CD4-positive, alpha-beta T cell (primary cell): ENCODE measurements around the gene FAM241A. TPM values are rescaled to one million over a fixed set of nuclear protein-coding genes. Genes with fewer than 3 reads are reported as not detected.

Experiments used
- ATAC-seq: fragments of 200-7000 bp; cut with Tn5 transposase; one replicate; pipeline ENCODE4 v1.10.0; 2022; ENCODE audit warnings: mild to moderate bottlenecking; ENCODE audit not compliant: poor library complexity
- CTCF ChIA-PET: fragments of 350-600 bp; sonication (Branson Sonifier 250); formaldehyde crosslinking; loops from one replicate; lab custom pipeline; 2021; ENCODE audit warnings: antibody characterized with exemption, inconsistent platforms; lab: Charles Lee
- POLR2A ChIA-PET: fragments of 350-600 bp; sonication (Branson Sonifier 250); formaldehyde crosslinking; loops from one replicate; lab custom pipeline; 2021; ENCODE audit warnings: antibody characterized with exemption, inconsistent platforms; lab: Charles Lee
- DNase-seq, 14 experiments: peaks; one replicate each; pipeline ENCODE4 v3.0.0-alpha.2; 2013 to 2020; ENCODE audit warnings: mixed read lengths in 2 of 14
- H3K27ac ChIP-seq, 2 donors: one replicate each; pipeline versions ENCODE4 v1.5.1 to v1.7.0; 2013; ENCODE audit warnings: low read length in 2 of 2, low read depth in 1 of 2, mild to moderate bottlenecking in 1 of 2
- H3K27me3 ChIP-seq, 2 experiments: 1 replicate in 1 of 2; 2 replicates in 1 of 2; pipeline versions ENCODE4 v1.6.1 to v1.7.0; 2013; ENCODE audit warnings: low read length in 2 of 2, control low read depth in 1 of 2, mild to moderate bottlenecking in 1 of 2, moderate library complexity in 1 of 2; ENCODE audit not compliant: insufficient read depth in 2 of 2, control insufficient read depth in 1 of 2
- H3K36me3 ChIP-seq: one replicate; pipeline ENCODE4 v1.6.1; 2013; ENCODE audit warnings: low read length, control low read depth; ENCODE audit not compliant: insufficient read depth
- H3K4me1 ChIP-seq: one replicate; pipeline ENCODE4 v1.6.1; 2013; ENCODE audit warnings: low read length, control low read depth; ENCODE audit not compliant: insufficient read depth
- H3K4me3 ChIP-seq: one replicate; pipeline ENCODE4 v1.5.1; 2013; ENCODE audit warnings: mild to moderate bottlenecking, low read length, moderate library complexity
- H3K9me3 ChIP-seq, 2 experiments: 1 replicate in 1 of 2; 2 replicates in 1 of 2; pipeline versions ENCODE4 v1.6.1 to v1.7.0; 2013; ENCODE audit warnings: low read length in 2 of 2, mild to moderate bottlenecking in 2 of 2, control low read depth in 1 of 2, moderate library complexity in 1 of 2; ENCODE audit not compliant: control insufficient read depth in 1 of 2, insufficient read depth in 1 of 2
- H3K27ac Mint-ChIP-seq: one replicate; pipeline ENCODE4 v1.8.0; 2020; ENCODE audit warnings: mixed read lengths
- H3K27me3 Mint-ChIP-seq: one replicate; pipeline ENCODE4 v1.8.0; 2021; ENCODE audit warnings: mixed read lengths
- H3K36me3 Mint-ChIP-seq: one replicate; pipeline ENCODE4 v1.8.0; 2021; ENCODE audit warnings: low read depth, mixed read lengths
- H3K4me1 Mint-ChIP-seq: one replicate; pipeline ENCODE4 v1.8.0; 2021; ENCODE audit warnings: low read depth, mixed read lengths
- H3K4me3 Mint-ChIP-seq: one replicate; pipeline ENCODE4 v1.8.0; 2020; ENCODE audit warnings: mild to moderate bottlenecking, mixed read lengths
- H3K9me3 Mint-ChIP-seq: one replicate; pipeline ENCODE4 v1.8.0; 2020; ENCODE audit warnings: mixed read lengths
- intact Hi-C, 2 experiments: fragments of 100-400 bp; cut with DNase I in 1 of 2; cut with micrococcal nuclease in 1 of 2; formaldehyde crosslinking; loops; one replicate each; pipeline versions ENCODE4 v1.15.1 to v1.9.0; 2023 to 2025; cut with DNase I, micrococcal nuclease
- polyA plus RNA-seq, 2 donors: library from polyadenylated mRNA; unstranded; fragments of 120-200 nt; gene quantifications; one replicate each; pipeline ENCODE4 v1.2.1, GENCODE V29; 2013
- total RNA-seq, 174 experiments: library from RNA in 2 of 174; stranded (reverse) in 2 of 174; gene quantifications; one replicate each; pipeline ENCODE4 v1.2.3 and lab custom pipeline; 2021 to 2026
- TF ChIP-seq, protein P1 (sequence below): fragments of 200-600 bp; IDR thresholded peaks from one replicate; pipeline ENCODE4 v1.8.0; 2022; ENCODE audit warnings: antibody characterized with exemption, mild to moderate bottlenecking

The FAM241A gene
- total RNA-seq (1 to 10 TPM in 1 of 2 experiments, under 1 TPM in 1; 0.74 to 1.1 TPM), total RNA-seq (lab: John Stamatoyannopoulos, UW) (7.3 to 157 (median 24.6) reads per million in 172 experiments)
- polyA plus RNA-seq (2013, experiment 1 of 2) = 5.0 TPM
- 3.2 TPM for polyA plus RNA-seq (2013, experiment 2 of 2)

DNA sequence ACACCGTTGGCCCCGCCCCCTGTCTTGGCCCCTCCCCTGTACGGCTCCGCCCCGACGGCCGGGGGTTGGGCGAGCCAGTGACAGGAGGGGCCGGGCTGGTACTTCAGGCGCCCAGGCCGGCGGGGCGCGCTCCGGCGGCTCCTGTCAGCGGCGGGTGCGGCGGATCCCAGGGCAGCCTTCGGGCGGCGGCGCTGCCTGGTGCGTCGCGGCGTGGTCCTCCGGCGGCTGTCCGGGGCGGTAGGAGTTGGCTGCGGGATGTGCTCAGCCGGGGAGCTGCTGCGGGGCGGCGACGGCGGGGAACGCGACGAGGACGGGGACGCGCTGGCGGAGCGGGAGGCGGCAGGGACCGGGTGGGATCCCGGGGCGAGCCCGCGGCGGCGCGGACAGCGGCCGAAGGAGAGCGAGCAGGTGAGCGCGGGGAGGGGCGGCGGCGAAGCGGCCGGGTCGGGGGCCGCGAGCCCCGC lies at the start of gene FAM241A:
Gene FAM241A, plus strand, starts transcription at position 129 of the 464 bp plus-strand sequence. Its CDS starts 127 bp downstream, at position 256.
- peak within 1 kb of the TSS; percentile 93 for H3K4me3 Mint-ChIP-seq
- peaks cover 35% of the 10 kb centered on the region for H3K4me1 Mint-ChIP-seq
- Histone ChIP-seq H3K36me3 (no peaks in the 10 kb centered on the region), H3K9me3 (no peaks in the 10 kb centered on the region), H3K4me1 (peaks cover 6% of the 10 kb centered on the region), H3K4me3 (peak within 1 kb of the TSS; percentile 70), H3K27ac (peak within 1 kb of the TSS; percentile 27 to 73), H3K27me3 (no peaks in the 10 kb centered on the region)
- TF ChIP-seq, protein P1, sequence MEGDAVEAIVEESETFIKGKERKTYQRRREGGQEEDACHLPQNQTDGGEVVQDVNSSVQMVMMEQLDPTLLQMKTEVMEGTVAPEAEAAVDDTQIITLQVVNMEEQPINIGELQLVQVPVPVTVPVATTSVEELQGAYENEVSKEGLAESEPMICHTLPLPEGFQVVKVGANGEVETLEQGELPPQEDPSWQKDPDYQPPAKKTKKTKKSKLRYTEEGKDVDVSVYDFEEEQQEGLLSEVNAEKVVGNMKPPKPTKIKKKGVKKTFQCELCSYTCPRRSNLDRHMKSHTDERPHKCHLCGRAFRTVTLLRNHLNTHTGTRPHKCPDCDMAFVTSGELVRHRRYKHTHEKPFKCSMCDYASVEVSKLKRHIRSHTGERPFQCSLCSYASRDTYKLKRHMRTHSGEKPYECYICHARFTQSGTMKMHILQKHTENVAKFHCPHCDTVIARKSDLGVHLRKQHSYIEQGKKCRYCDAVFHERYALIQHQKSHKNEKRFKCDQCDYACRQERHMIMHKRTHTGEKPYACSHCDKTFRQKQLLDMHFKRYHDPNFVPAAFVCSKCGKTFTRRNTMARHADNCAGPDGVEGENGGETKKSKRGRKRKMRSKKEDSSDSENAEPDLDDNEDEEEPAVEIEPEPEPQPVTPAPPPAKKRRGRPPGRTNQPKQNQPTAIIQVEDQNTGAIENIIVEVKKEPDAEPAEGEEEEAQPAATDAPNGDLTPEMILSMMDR = no peak
- ChIA-PET POLR2A (interaction anchor here (1.2 to 2.3 kb wide), 2 partner anchors 8 to 87 kb away, joined by 3 to 16 read pairs; partner anchors contain the start of gene AP1AR), CTCF (no interaction called here)
- peak; percentile 79 to 93 (median 90) for DNase-seq
- H3K27me3 Mint-ChIP-seq = no peaks in the 10 kb centered on the region
- intact Hi-C loops = loop anchor here in 1 of 2 experiments (1.0 kb wide), 1 partner anchor 86 kb away; the partner anchor contains the start of gene AP1AR
- peaks cover 6% of the 10 kb centered on the region for H3K36me3 Mint-ChIP-seq
- no peaks in the 10 kb centered on the region for H3K9me3 Mint-ChIP-seq
- peak; percentile 94 for ATAC-seq
- H3K27ac Mint-ChIP-seq = peak within 1 kb of the TSS; percentile 85

DNA sequence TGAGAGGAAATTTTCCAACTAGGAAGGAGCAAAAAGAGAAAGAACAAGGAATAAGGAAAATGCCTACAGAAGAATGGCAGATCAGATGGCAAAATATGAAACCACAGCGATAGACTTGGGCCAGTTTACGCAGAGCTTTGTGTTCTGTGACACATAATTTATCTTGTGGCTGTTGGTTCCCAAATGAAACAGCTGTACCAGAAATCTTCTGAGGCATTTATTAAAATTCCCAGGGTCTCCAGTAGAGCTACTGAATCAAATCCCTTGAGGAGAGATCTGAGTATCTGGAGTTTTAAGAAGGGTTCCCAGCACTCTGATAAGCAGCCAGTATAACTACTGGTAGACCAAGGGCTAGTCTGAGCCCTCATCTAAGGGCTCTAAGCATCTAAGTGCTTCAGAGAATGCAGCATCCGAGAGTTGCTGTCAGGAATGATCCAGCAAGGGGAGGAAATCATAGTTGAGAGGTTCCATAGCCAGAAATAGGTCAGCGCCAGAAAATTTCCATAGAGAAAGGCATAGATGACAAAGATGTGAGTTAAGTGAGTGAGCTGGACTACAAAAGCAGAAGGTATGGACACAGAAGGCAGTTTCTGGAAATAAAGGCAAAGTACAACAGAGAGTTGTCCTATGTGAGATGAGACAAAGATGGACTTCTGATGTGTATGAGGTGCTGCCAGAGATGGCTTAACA lies 46.3 kb upstream of the FAM241A start:
- H3K27ac Mint-ChIP-seq = no peak overlapping the region

DNA sequence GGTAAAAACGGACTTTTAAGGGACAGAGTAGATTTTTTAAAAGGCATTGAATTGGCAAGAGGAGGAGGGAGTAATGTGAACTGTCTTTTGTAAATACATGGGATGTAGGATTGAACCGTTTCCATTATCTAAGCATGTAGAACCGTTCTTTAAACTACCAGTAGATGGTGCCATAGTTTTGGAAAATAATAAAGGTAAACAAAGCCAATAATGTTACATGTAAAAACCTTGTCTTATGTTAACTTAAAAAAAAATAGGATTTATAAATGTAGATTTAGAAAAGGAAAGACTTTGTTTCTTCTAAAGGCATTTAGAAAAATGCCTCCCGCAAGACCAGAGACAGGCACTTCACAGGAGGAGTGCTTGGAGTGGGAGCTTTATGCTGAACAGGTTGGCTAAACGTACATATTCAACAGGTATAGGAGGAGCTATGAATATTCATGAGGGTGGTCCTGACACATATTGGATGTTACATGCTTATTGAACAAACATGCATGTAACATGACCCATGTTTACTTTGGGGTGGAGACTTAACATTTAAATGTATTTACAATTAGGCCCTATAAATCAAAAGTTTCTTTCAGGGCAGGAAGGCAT lies 45.5 kb upstream of the FAM241A start:
- H3K36me3 ChIP-seq = no peaks in the 10 kb centered on the region
- ATAC-seq = peak; percentile 74
- H3K36me3 Mint-ChIP-seq = no peaks in the 10 kb centered on the region
- ChIA-PET CTCF (interaction anchor here (0.6 to 3.0 kb wide), 4 partner anchors 115 to 150 kb away, joined by 3 to 22 read pairs (median 3); no protein-coding TSS in a partner anchor), POLR2A (interaction anchor here (1.2 to 1.5 kb wide), 2 partner anchors 135 to 136 kb away, joined by 3 to 4 read pairs; no protein-coding TSS in a partner anchor)
- peaks cover 9% of the 10 kb centered on the region for H3K27me3 Mint-ChIP-seq
- H3K4me3 Mint-ChIP-seq = no peak overlapping the region
- H3K9me3 Mint-ChIP-seq = no peaks in the 10 kb centered on the region
- H3K27ac ChIP-seq = no peak overlapping the region
- no peak overlapping the region for H3K27ac Mint-ChIP-seq
- H3K4me3 ChIP-seq = no peak overlapping the region
- no peaks in the 10 kb centered on the region for H3K9me3 ChIP-seq
- H3K4me1 Mint-ChIP-seq = no peaks in the 10 kb centered on the region
- no peaks in the 10 kb centered on the region for H3K27me3 ChIP-seq
- DNase-seq = peak in 3 of 14 experiments; percentile 60 to 66 (median 62)
- TF ChIP-seq, protein P1 = peak; percentile 78
- H3K4me1 ChIP-seq = no peaks in the 10 kb centered on the region
- intact Hi-C loops = loop anchor here (1.0 to 10.0 kb wide), 9 partner anchors 43 to 665 kb away; no protein-coding TSS in a partner anchor

More for the DNA sequence above, 46.3 kb upstream of the FAM241A start:
- peaks cover 9% of the 10 kb centered on the region for H3K27me3 Mint-ChIP-seq
- no peaks in the 10 kb centered on the region for H3K36me3 ChIP-seq
- H3K36me3 Mint-ChIP-seq = no peaks in the 10 kb centered on the region
- H3K4me3 ChIP-seq = no peak overlapping the region
- no peaks in the 10 kb centered on the region for H3K27me3 ChIP-seq
- no peak for ATAC-seq
- H3K9me3 ChIP-seq = no peaks in the 10 kb centered on the region
- TF ChIP-seq, protein P1 = no peak
- H3K4me1 Mint-ChIP-seq = no peaks in the 10 kb centered on the region
- no peak for DNase-seq
- H3K4me3 Mint-ChIP-seq = no peak overlapping the region
- no peaks in the 10 kb centered on the region for H3K9me3 Mint-ChIP-seq
- ChIA-PET CTCF (interaction anchor here (1.5 to 3.0 kb wide), 2 partner anchors 116 to 136 kb away, joined by 3 to 22 read pairs; no protein-coding TSS in a partner anchor), POLR2A (interaction anchor here (1.2 to 1.5 kb wide), 2 partner anchors 136 to 137 kb away, joined by 3 to 4 read pairs; no protein-coding TSS in a partner anchor)
- intact Hi-C loops = loop anchor here (1.0 to 5.0 kb wide), 7 partner anchors 136 to 506 kb away; no protein-coding TSS in a partner anchor
- no peaks in the 10 kb centered on the region for H3K4me1 ChIP-seq
- H3K27ac ChIP-seq = no peak overlapping the region
